Neural progenitor cell (in vitro differentiated cells): ENCODE data around the gene TC2N. TPM values are rescaled to one million over a fixed set of nuclear protein-coding genes. Genes with fewer than 3 reads are reported as not detected.

ENCODE experiments used
- DNase-seq: peaks from one replicate; pipeline ENCODE4 v3.0.0-alpha.2; 2016; ENCODE audit warnings: low spot score
- H2AFZ ChIP-seq: fragments of 200-600 bp; sonication (generic); replicated peaks from 2 replicates; pipeline ENCODE4 v1.6.1; 2016; ENCODE audit warnings: antibody characterized with exemption
- H3F3A ChIP-seq: fragments of 200-600 bp; sonication (generic); 2 replicates; pipeline ENCODE4 v1.6.1; 2016; ENCODE audit warnings: antibody characterized with exemption, low read depth
- H3K27ac ChIP-seq: fragments of 200-600 bp; sonication (generic); 2 replicates; pipeline ENCODE4 v1.5.1; 2016; ENCODE audit warnings: mild to moderate bottlenecking
- H3K27me3 ChIP-seq: fragments of 200-600 bp; sonication (generic); 2 replicates; pipeline ENCODE4 v1.6.1; 2016; ENCODE audit warnings: mild to moderate bottlenecking, moderate library complexity
- H3K36me3 ChIP-seq: fragments of 200-600 bp; sonication (generic); 2 replicates; pipeline ENCODE4 v1.5.1; 2016
- H3K4me1 ChIP-seq: fragments of 200-600 bp; sonication (generic); 2 replicates; pipeline ENCODE4 v1.6.1; 2016; ENCODE audit warnings: mixed run types
- H3K4me2 ChIP-seq: fragments of 200-600 bp; sonication (generic); 2 replicates; pipeline ENCODE4 v1.6.1; 2016
- H3K4me3 ChIP-seq: fragments of 200-600 bp; sonication (generic); 2 replicates; pipeline ENCODE4 v1.5.1; 2016
- H3K79me2 ChIP-seq: fragments of 200-600 bp; sonication (generic); 2 replicates; pipeline ENCODE4 v1.6.1; 2016; ENCODE audit warnings: low read depth
- H3K9ac ChIP-seq: fragments of 200-600 bp; sonication (generic); 2 replicates; pipeline ENCODE4 v1.6.1; 2016
- H3K9me3 ChIP-seq: fragments of 200-600 bp; sonication (generic); 2 replicates; pipeline ENCODE4 v1.5.1; 2016; ENCODE audit warnings: low read depth
- H4K20me1 ChIP-seq: fragments of 200-600 bp; sonication (generic); 2 replicates; pipeline ENCODE4 v1.6.1; 2016; ENCODE audit warnings: low read depth
- H3K27ac Mint-ChIP-seq: 3 replicates; pipeline ENCODE4 v1.8.0; 2021; ENCODE audit warnings: mixed read lengths
- H3K27me3 Mint-ChIP-seq: 2 replicates; pipeline ENCODE4 v1.8.0; 2022; ENCODE audit warnings: low read depth, mild to moderate bottlenecking, inconsistent platforms, moderate library complexity, mixed read lengths; ENCODE audit not compliant: insufficient read depth
- H3K36me3 Mint-ChIP-seq: 3 replicates; pipeline ENCODE4 v1.8.0; 2021; ENCODE audit warnings: mixed read lengths
- H3K4me1 Mint-ChIP-seq: 3 replicates; pipeline ENCODE4 v1.8.0; 2021; ENCODE audit warnings: mixed read lengths
- H3K4me3 Mint-ChIP-seq: 3 replicates; pipeline ENCODE4 v1.8.0; 2021; ENCODE audit warnings: mild to moderate bottlenecking, moderate library complexity, mixed read lengths
- H3K9me3 Mint-ChIP-seq: 3 replicates; pipeline ENCODE4 v1.8.0; 2020; ENCODE audit warnings: mixed read lengths
- CTCF ChIP-seq: fragments of 200-600 bp; sonication (generic); IDR thresholded peaks from 2 replicates; pipeline ENCODE4 v1.5.1; 2017; ENCODE audit warnings: antibody characterized with exemption, mild to moderate bottlenecking
- EZH2 ChIP-seq: fragments of 200-600 bp; sonication (generic); IDR thresholded peaks from 2 replicates; pipeline ENCODE4 v1.6.1; 2017; ENCODE audit warnings: antibody characterized with exemption, mild to moderate bottlenecking, moderate library complexity
- EZH2phosphoT487 ChIP-seq: fragments of 200-600 bp; sonication (generic); IDR thresholded peaks from 2 replicates; pipeline ENCODE4 v1.6.1; 2017; ENCODE audit warnings: antibody characterized with exemption
- total RNA-seq: library from RNA; depleted of rRNA; stranded (reverse); fragments of >200 nt; gene quantifications from 2 replicates; pipeline ENCODE4 v1.2.3, GENCODE V29; 2015; ENCODE audit warnings: low replicate concordance

The TC2N gene
- total RNA-seq, 1 donor from 2014 or later: 5.8 TPM

DNA sequence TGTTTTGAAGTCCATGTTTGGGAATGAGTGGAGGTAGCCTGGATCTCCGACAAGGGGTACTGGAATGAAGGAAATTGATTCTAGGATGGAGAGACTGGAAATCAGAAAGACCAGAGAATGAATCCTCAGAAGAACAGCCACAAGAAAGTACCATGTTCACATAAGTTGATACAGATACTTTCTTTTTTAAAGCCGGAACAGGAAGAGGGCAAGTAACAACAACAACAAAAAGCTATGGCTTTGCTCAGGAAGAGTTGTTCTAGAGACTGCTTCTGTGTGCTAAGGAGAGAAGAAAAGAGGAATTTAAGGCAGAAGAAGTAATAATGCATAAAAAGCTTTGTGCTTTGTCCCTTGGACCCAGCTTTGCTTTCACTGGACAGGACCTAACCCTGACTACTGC is 6.2 kb downstream of the TC2N start:
- no peaks in the 10 kb centered on the region for H3K9me3 ChIP-seq
- H2AFZ ChIP-seq: no peak overlapping the region
- Mint-ChIP-seq H3K4me1 (peaks cover 5% of the 10 kb centered on the region), H3K36me3 (no peaks in the 10 kb centered on the region), H3K9me3 (no peaks in the 10 kb centered on the region), H3K4me3 (no peak overlapping the region), H3K27ac (no peak overlapping the region), H3K27me3 (peaks cover 6% of the 10 kb centered on the region)
- TF ChIP-seq EZH2 (no peak), EZH2phosphoT487 (no peak), CTCF (no peak)
- no peaks in the 10 kb centered on the region for H3F3A ChIP-seq
- H3K27me3 ChIP-seq: no peaks in the 10 kb centered on the region
- H3K9ac ChIP-seq: no peak overlapping the region
- no peak overlapping the region for H3K27ac ChIP-seq
- H3K4me2 ChIP-seq: no peak overlapping the region
- H3K79me2 ChIP-seq: no peaks in the 10 kb centered on the region
- H3K4me1 ChIP-seq: no peaks in the 10 kb centered on the region
- no peak overlapping the region for H3K4me3 ChIP-seq
- H4K20me1 ChIP-seq: no peaks in the 10 kb centered on the region
- no peak for DNase-seq
- no peaks in the 10 kb centered on the region for H3K36me3 ChIP-seq

GRCh38 chr14:91860238-91860637 is 7.1 kb downstream of the TC2N start:
- Mint-ChIP-seq H3K9me3 (no peaks in the 10 kb centered on the region), H3K4me1 (peaks cover 5% of the 10 kb centered on the region), H3K36me3 (no peaks in the 10 kb centered on the region), H3K4me3 (no peak overlapping the region), H3K27ac (no peak overlapping the region), H3K27me3 (peaks cover 6% of the 10 kb centered on the region)
- DNase-seq: no peak
- no peaks in the 10 kb centered on the region for H4K20me1 ChIP-seq
- H3K4me3 ChIP-seq: no peak overlapping the region
- TF ChIP-seq CTCF: no peak
- no peak for TF ChIP-seq EZH2phosphoT487
- TF ChIP-seq EZH2: no peak
- no peaks in the 10 kb centered on the region for H3K4me1 ChIP-seq
- no peak overlapping the region for H3K9ac ChIP-seq
- H3K36me3 ChIP-seq: no peaks in the 10 kb centered on the region
- H3K79me2 ChIP-seq: no peaks in the 10 kb centered on the region
- no peaks in the 10 kb centered on the region for H3K27me3 ChIP-seq
- no peaks in the 10 kb centered on the region for H3K9me3 ChIP-seq
- no peak overlapping the region for H3K4me2 ChIP-seq
- no peaks in the 10 kb centered on the region for H3F3A ChIP-seq
- H3K27ac ChIP-seq: no peak overlapping the region
- no peak overlapping the region for H2AFZ ChIP-seq

GRCh38 chr14:91858536-91859275 is 8.6 kb downstream of the TC2N start:
- Histone ChIP-seq H3K9ac (no peak overlapping the region), H3K27me3 (no peaks in the 10 kb centered on the region), H3K36me3 (no peaks in the 10 kb centered on the region), H3K4me3 (no peak overlapping the region), H3K79me2 (no peaks in the 10 kb centered on the region), H3K27ac (no peak overlapping the region), H2AFZ (no peak overlapping the region), H3K9me3 (no peaks in the 10 kb centered on the region), H3K4me2 (no peak overlapping the region), H3F3A (no peaks in the 10 kb centered on the region), H4K20me1 (no peaks in the 10 kb centered on the region), H3K4me1 (peaks cover 5% of the 10 kb centered on the region)
- Mint-ChIP-seq H3K27me3 (peaks cover 5% of the 10 kb centered on the region), H3K27ac (no peak overlapping the region), H3K36me3 (no peaks in the 10 kb centered on the region), H3K4me3 (no peak overlapping the region), H3K4me1 (peaks cover 5% of the 10 kb centered on the region), H3K9me3 (no peaks in the 10 kb centered on the region)
- DNase-seq: no peak
- TF ChIP-seq EZH2: no peak
- TF ChIP-seq CTCF: no peak
- no peak for TF ChIP-seq EZH2phosphoT487
